GM21390 (cell line): ENCODE results near the gene VCY.
"Not testable (repeated sequence)": the region's sequence is repeated elsewhere in the genome, so short reads cannot be mapped to it uniquely, and the experiment has no call there.

ENCODE experiments used
- ATAC-seq: cut with Tn5 transposase; IDR thresholded peaks from one replicate; pipeline ENCODE4 v1.9.1; 2021; ENCODE audit not compliant: unreplicated experiment

The VCY gene

DNA sequence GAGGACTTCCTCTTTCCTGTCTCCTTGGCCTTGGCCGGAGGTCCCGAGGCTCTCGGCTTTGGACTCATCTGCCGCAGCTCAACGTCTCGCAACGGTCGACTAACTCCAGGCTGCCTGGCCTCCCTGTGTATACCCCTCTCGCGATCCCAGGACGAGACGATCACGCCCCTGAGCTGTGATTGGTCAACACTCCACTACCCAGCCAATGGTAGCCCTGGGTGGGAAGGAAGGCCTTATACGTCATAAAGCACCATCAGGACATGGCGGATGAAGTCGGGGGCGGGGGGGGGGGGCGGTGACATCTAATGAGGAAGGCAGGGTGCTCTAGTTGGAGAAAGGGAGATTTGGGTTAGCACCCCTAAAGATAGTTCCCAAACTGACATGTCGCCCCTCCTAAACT, at the start of gene VCY:
Gene VCY, minus strand, starts transcription at position 101 of the 400 bp plus-strand sequence. Its CDS starts 33 bp downstream, at position 68.
- ATAC-seq = not testable (repeated sequence)

DNA sequence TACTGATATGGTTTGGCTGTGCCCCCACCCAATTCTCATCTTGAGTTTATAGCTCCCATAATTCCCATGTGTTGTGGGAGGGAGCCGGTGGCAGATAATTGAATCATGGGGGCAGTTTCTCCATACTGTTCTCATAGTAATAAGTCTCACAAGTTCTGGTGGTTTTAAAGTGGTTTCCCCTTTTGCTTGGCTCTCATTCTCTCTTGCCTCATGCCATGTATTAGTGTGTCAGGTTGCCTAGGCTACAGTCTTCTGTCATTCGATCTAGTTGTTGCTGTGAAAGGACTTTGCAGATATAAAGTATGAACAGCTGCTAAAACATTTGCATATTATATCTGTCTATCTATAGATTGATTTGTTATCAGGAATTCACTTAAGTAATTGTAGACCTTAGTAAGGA, 44.1 kb upstream of the VCY start:
- not testable (repeated sequence) for ATAC-seq

DNA sequence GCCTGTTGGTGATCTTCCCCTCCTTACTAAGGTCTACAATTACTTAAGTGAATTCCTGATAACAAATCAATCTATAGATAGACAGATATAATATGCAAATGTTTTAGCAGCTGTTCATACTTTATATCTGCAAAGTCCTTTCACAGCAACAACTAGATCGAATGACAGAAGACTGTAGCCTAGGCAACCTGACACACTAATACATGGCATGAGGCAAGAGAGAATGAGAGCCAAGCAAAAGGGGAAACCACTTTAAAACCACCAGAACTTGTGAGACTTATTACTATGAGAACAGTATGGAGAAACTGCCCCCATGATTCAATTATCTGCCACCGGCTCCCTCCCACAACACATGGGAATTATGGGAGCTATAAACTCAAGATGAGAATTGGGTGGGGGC, 25.6 kb upstream of the VCY start:
- ATAC-seq = not testable (repeated sequence)

DNA sequence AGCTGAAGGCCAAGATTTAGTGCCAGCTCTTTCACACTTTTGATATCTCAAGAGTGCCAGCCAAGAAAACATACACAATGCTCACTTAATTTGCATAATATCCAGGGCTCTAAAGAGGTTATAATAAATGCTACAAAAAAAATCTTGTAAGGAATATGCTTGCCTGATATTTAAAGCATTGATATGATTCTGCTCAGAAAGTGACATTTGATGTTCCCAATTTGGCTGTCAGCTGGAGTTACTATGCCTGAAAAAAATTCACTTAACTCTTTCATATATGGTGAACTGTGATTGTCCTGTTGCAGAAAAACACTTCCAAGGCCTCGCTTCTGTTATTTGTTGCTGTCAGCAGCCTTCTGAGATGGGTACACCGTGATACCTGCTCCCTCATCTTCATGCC, 43.9 kb downstream of the VCY start:
- ATAC-seq = not testable (repeated sequence)
